GM18498 (cell line): Measurements from ENCODE around the gene ZNF254.
"Not testable (repeated sequence)": the region's sequence is repeated elsewhere in the genome, so short reads cannot be mapped to it uniquely, and the experiment has no call there.

Experiments used
- ATAC-seq: cut with Tn5 transposase; IDR thresholded peaks from one replicate; pipeline ENCODE4 v1.9.1; 2021; ENCODE audit warnings: mild to moderate bottlenecking, moderate library complexity; ENCODE audit not compliant: unreplicated experiment

The ZNF254 gene

DNA sequence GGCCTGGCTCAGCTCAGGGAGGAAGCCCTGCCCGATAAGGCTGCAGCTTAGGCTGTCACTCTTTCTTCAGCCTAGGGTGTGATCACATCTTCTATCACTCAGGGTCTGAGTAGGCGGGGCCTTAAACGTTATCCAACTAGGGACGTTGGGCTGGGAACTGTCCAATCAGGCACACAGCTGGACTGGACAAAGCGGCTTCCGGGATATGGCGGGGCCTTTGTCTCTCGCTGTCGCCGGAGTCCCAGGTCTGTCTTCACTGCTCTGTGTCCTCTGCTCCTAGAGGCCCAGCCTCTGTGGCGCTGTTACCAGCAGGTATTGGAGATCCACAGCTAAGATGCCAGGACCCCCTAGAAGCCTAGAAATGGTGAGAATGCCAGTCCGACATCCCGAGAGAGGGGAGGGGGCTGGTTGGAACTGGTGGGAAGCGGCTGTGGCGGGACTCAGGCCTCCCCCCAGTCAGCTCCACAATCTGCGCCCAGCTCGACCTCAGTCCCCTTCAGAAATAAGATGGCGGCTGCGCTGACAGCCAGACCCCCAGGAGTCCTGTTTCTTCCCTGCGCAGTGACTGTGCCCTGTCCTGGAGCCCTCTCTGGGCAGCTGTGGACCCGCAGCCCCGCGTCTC, at the start of gene ZNF254:
ZNF254 (plus strand) TSS at position 214 of the 622 bp plus-strand sequence; CDS start at position 335, 121 bp downstream.
- peak; percentile 99 for ATAC-seq

DNA sequence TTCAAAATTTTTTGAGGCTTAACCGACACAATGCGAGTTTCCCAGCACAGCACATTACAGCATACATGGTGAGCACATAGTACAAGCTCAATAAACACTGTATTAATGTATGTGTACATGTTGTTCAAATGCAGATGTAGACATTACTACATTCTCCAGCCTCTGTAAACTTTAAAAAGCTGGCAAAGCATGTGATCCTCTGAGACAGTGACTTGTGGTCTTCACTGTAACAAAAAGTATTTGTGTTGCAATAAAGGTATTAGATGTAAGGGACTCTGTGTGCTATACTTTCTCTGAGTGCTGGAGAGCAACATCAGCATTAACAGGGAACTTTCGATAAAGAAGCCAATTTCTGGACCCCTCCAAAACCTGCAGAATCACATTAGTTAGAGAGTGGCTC, 46.4 kb upstream of the ZNF254 start:
- no peak for ATAC-seq

DNA sequence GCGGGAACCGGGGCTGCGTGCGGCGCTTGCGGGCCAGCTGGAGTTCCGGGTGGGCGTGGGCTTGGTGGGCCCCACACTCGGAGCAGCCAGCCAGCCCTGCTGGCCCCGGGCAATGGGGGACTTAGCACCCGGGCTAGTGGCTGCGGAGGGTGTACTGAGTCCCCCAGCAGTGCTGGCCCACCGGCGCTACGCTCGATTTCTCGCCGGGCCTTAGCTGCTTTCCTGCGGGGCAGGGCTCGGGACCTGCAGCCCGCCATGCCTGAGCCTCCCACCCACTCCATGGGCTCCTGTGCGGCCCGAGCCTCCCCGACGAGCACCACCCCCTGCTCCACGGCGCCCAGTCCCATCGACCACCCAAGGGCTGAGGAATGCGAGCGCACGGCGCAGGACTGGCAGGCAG, 45.7 kb upstream of the ZNF254 start:
- not testable (repeated sequence) for ATAC-seq

DNA sequence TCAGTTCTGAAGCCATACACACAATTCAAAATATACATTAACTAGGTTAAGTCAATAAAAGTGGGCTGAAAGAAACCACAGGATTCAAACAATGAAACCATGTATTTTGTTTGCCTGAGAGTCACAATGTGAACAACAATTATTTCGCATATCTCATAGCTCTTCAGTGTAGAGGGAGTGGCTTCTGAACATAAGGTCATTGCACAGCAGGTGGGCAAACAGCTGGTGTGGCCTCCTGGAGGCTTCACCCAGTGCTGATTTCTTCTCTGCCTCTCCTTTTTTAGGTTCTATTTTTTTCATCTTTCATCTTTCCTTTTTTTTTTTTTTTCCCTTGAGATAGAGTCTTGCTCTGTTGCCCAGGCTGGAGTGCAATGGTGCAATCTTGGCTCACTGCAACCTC, 40.4 kb upstream of the ZNF254 start:
- ATAC-seq = no peak

DNA sequence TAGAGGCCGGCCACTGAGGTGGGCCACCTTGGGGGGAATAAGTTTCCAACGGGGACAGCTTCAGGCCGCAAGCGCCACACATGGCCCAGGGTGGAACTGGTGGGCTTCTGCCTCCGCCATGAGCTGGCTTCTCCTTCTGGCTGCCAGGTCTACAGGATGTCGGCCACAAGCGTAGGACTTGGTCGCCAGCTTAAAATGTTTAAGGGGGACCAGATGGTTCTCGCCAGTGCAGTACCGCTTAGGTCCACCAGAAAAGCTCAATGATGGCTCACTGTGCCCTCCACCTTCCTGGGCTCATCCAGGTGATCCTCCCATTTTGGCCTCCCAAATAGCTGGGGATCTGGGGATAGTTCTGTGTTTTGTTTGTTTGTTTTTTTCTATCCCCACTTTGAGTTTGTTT, 38.7 kb upstream of the ZNF254 start:
- ATAC-seq = no peak

DNA sequence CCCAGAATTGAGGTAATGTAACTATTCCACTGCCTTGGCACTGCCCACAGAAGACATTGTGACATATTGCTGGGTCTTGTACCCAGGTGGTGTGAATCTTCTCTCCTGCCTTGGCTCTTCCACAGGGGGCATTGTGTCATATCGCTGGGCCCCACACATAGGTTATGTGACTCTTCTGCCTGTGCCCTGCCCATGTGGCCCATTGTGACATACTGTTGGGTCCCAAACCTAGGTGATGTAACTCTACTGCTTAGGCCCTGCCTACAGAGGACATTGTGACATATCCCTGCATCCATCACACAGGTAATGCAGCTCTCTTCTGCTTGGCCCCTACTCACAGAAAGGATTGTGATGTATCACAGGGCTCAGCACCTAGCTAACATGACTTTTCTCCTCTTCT, 37.5 kb upstream of the ZNF254 start:
- no peak for ATAC-seq

DNA sequence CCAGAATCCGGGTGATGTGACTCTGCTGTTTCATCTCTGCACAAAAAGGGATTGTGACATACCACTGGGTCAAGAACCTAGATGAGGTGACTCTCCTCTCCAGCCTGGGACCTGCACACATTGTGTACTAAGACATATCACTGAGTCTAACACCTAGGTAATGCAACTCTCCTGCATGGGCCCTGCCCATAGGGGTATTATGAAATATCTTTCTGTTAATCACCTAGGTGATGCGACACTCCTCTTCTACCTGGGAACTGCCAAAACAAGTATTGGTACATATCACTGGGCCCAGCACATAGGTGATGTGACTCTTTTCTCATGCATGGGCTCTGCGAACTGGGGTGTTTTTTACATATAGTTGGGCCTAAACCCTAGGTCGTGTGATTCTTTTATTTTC, 35.5 kb upstream of the ZNF254 start:
- no peak for ATAC-seq

DNA sequence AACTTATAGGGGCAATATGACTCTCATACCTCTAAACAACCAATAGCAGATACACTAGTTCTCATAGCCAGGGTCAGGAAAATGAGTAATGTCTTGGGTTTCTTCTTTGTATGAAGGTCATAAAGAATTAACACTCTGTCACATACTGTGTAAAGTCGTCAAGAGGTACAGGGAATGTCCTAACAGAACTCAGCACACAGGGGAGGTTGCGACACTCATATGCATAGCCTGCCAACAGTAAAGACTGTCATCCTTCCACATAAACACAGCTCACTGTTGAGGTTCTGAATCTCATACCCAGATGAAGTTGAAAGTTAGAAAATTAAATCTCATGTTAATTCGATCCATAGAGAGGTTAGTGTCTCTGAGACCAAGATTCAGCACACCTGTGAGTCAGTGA, 34.2 kb upstream of the ZNF254 start:
- ATAC-seq = no peak

DNA sequence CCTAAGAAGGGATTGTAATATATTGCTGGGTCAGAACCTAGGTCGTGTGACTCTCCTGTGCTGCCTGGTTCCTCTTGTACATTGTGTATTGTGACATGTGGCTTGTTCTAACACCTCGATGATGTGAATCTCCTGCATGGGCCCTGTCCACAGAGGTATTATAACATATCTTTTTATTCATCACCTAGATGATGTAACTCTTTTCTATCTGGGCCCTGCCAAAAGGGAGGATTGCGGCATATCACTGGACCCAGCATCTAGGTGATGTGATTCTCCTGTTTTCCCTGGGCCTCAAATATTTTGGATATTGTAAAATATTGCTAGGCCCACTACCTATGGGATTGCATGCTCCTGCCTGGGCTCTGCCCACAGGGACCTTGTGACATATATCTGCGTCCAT, 33.4 kb upstream of the ZNF254 start:
- ATAC-seq = no peak

DNA sequence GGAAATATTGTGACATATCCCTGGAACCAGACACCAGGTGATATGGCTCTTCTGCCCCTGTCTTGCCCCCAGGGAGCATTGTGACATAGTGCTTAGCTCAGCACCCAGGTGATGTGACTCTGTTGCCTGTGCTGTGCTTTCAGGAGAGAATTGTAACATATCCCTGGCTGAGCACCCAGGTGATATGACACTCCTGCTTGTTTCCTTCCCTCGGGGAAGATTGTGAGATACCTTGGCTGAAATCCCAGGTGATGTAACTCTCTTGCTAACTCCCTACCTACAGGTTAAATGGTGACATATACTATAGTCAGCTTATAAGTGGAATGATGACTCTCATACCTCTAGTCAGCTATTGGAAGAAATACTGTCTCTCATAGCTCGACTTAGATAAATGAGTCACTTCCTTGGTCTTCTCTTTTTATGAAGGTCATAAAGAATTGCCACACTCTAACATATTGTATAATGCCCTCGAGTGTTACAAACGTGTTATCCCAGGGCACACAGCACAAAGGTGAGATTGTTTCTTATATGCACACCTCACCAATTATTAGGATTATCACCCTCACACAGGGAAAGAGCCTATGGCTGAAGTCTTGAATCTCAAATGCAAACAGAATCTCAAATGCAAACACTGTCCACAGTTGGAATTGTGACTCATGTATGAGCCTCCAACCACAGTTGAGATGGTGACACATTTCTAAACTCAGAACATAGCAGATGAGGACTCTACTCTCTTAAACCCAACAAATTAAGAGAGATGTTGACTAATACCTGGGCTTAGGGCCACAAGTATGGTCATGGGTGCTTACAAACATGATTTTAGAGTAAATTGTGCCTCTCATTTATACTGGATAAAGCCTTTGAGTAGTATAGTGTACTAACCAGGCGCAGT, 32.7 kb upstream of the ZNF254 start:
- ATAC-seq = peak; percentile 46

DNA sequence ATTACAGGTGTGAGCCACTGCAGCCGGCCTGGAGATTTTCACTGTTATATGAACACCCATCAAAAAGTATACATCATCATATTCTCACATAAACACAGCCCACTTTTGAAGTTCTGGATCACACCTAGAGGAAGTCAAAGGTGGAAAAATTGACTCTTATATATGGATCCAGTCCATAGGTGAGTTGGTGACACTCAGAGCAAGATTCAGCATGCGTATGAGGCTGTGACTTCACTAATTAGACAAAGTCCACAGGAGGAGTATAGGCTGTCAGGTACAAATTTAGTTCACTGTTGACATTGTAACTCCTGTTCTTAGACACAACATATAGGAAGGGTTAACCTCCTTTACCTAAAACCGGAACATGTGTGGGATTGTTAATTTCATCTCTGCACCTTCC, 31.4 kb upstream of the ZNF254 start:
- ATAC-seq = no peak

DNA sequence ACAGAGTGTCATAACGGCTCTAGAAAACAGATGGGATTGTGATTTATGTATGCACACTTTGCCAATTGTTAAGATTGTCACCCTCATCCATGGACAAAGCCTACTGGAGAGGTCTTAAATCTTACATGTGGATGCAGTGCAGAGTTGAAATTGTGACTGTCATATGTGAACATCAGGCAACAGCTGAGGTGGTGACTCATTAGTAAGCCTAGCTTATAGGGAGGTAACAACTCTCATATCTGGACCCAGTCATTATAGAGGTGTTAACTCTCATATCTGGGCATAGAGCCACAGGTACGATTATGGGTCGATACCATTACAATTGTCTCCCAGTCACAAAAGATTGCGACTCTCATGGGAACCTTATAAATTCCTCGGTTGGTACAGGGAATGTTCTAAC, 29.8 kb upstream of the ZNF254 start:
- no peak for ATAC-seq

DNA sequence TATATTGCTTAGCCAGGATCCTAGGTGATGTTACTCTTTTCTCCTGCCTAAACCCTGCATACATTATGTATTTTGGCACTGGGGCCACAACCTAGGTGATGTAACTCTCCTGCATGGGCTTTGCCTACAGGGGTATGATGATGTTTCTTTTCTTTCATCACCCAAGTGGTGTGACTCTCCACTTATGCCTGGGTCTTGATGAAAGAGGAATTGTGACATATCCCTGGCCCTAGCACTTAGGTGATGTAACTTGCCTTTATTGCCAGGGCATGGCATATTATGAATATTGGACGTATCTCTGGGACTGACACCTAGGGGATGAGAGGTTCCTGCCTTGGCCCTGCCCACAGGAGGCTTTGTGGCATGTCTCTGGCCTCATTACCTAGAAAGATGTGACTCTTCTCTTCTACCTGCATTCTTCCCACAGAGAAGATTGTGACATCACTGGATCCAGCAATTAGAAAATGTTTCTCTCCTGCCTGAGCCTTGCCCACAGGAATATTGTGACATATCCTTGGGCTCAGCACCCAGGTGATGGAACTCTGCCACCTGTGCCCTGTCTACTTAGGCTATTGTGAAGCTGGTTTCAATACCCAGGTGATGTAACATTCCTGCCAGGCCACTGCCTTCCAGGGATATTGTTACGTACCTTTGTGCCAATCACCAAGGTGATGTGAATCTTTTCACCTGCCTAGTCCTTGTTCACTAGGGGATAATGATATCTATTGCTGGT, 27.3 kb upstream of the ZNF254 start:
- no peak for ATAC-seq

DNA sequence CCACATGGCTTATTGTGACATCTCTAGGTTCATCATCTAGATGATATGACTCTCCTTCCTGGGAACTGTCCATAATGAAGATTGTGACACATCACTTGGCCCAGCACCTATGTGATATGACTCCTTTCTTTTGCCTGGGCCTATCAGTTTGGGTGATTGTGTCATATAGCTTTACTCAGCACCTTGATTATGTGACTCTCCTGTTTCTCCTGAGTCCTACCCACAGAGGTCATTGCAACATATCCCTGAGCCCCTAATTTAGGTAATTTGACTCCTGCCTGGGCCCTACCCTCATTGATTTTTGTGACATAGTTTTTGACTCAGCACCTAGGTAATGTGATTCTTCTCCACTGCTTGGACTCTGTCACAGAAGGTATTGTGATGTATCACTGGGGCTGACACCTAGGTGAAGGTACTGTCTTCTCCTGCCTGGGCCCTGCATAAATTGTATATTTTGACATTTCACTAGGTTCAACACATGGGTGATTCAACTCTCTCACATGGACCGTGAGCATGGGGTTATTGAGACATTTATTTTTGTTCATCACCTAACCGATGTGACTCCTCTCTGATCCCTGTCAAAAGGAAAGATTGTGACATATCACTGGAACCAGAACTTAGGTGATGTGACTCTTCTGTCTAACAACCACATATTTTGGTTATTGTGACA, 26.2 kb upstream of the ZNF254 start:
- ATAC-seq = no peak

DNA sequence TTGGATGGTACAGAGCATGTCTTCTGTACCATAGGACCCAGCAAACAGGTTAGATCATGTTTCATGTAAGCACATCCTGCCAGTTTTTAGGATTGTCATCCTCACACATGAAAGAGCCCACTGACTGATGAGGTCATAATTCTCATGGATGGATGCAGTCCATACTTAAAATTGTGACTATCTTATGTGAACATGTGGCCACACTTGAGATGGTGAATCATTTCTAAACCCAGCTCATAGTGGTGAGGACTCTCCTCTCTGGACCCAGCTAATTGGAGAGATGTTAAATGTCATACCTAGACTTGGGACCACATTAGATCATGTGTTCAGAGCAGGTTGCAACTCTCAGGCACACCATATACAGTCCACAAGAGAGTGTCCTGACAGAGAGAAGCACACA, 24.8 kb upstream of the ZNF254 start:
- ATAC-seq = no peak

DNA sequence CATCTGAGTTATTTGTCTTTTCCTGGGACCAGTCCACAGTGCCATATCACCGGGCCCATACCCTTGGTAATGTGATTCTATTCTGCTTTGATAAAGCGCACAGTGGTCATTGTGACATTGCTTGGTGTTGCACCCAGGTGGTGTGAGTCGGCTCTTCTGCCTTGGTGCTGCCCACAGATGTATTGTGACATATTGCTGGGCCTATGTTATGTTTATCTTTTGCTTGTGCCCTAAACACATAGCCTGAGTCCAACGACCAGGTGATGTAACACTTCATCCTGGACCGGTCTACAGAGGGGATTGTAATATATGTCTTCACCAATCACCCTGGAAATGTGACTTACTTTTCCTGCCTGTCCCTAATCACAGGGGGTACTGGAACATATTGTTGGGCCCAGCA, 23.7 kb upstream of the ZNF254 start:
- no peak for ATAC-seq

DNA sequence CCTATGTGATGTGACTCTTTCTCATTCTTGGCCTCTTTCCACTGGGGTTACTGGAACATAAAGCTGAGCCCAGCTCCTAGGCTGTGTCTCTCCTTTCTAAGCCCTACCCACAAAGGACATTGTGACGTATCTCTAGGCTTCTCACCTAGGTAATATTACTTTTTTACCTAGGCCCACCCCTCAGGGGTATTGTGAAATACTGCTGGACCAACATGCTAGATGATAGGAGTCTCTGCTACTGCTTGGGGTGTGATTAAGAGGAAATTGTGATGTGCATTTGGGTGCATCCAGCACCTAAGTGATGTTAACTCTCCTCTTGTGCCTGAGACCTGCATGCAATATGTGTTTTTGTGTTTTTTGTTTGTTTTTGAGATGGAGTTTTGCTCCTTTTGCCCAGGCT, 22.8 kb upstream of the ZNF254 start:
- no peak for ATAC-seq

DNA sequence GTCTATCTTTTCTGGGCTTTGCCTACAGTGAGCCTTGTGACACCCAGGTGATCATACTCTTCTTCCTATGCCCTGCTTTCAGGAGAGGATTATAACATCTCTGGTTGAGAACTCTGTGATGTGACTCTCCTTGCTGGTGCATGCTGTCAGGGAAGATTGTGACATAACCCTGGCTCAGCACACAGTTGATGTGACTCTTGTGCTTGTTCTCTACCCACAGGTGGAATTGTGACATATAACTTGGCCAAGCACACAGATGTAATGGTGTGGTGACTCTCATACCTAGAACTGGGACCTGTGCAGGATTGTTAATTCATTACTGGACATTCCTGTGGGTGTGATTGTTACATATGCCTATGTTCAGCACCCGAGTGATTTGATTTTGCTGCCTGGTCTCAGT, 21.7 kb upstream of the ZNF254 start:
- ATAC-seq = no peak

DNA sequence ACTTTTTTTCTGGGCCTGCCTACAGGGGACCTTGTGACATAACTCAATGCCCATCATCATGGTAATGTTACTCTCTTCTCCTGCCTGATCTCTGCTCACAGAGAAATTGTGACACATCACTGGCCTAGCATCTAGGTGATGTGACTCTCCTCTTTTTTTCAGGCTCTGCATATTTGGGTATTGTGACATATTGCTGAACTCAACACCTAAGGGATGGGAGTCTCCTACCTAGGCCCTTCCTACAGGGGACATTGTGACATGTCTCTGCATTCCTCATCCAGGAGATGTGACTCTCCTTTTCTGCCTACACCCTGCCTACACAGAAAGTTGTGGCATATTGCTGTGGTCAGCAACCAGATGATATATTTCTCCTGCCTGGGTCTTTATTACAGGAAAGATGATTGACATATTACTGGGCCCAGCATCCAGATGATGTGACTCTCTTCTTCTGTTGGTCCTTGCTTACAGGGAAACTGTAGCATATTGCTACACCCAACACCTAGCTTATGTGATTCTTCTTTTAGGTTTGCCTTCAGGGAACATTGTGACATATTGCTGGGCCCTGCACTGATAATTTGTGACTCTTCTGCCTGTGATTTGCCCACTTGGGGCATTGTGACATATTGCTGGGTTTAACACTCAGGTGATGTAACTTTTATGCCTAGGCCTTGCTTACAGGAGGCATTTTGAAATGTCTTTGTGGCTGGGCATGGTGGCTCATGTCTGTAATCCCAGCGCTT, 21.0 kb upstream of the ZNF254 start:
- ATAC-seq = no peak

DNA sequence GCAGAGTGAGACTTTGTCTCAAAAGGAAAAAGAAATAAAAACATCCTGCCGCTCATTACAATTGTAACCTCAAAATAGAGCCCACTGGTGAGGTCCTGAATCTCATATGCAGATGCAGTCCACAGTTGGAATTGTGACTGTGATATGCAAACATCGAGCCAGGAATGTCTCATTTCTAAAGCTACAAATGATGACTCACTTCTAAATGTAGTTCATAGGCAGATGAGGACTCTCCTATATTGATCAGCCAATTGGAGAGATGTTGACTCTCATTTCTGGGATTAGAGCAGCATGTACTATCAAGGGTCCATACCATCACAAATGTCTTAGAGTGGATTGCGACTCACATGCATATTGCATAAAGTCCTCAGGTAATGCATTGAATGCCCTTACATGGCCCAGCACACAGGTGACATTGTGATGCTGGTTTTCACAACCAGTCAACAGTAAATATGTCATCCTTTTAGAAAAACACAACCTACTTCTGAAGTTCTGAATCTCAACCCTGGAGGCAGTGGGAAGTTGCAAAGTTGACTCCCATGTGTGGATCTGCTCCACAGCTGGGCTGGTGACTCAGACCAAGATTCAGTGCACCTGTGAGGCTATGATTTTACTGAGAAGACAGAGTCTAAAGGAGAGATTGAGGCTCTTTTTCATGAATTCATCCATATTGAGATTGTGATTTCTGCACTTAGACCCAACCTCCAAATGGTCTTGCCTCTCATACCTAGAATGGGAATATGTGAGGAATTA, 16.9 kb upstream of the ZNF254 start:
- ATAC-seq = no peak
